Central memory CD4-positive, alpha-beta T cell (primary cell): ENCODE measurements around the gene RMRP.
"Not testable (repeated sequence)": the region's sequence is repeated elsewhere in the genome, so short reads cannot be mapped to it uniquely, and the experiment has no call there.

ENCODE experiments used
- DNase-seq: peaks from one replicate; pipeline ENCODE4 v3.0.0; 2022

The RMRP gene

GRCh38 chr9:35640431-35640830 is 17.4 kb downstream of the RMRP start:
- DNase-seq = not testable (repeated sequence)

GRCh38 chr9:35639631-35640030 is 18.2 kb downstream of the RMRP start:
- DNase-seq = no peak

GRCh38 chr9:35639225-35639624 is 18.6 kb downstream of the RMRP start:
- not testable (repeated sequence) for DNase-seq

GRCh38 chr9:35638751-35639150 is 19.1 kb downstream of the RMRP start:
- not testable (repeated sequence) for DNase-seq

- DNase-seq = not testable (repeated sequence)
Observed at GRCh38 chr9:35637427-35637955, 20.3 kb downstream of the RMRP start.

GRCh38 chr9:35636877-35637246 is 21.0 kb downstream of the RMRP start:
- DNase-seq = not testable (repeated sequence)

GRCh38 chr9:35636135-35636876 is 21.5 kb downstream of the RMRP start:
- DNase-seq = no peak

- DNase-seq = no peak
Observed at GRCh38 chr9:35635730-35636129, 22.1 kb downstream of the RMRP start.

- no peak for DNase-seq
Observed at GRCh38 chr9:35629597-35629996, 28.2 kb downstream of the RMRP start.

GRCh38 chr9:35628389-35628991 is 29.3 kb downstream of the RMRP start:
- DNase-seq = no peak

GRCh38 chr9:35627575-35627974 is 30.2 kb downstream of the RMRP start:
- no peak for DNase-seq

GRCh38 chr9:35619800-35620158 is 38.0 kb downstream of the RMRP start:
- no peak for DNase-seq

GRCh38 chr9:35618854-35619799 is 38.7 kb downstream of the RMRP start:
- peak; percentile 29 for DNase-seq

- DNase-seq = no peak
Observed at GRCh38 chr9:35618325-35618727, 39.5 kb downstream of the RMRP start, which contains the start of gene CD72. Gene CD72 (minus strand): TSS chr9:35618413. CDS start chr9:35618303, 110 bp downstream.

GRCh38 chr9:35617548-35617947 is 40.3 kb downstream of the RMRP start:
- DNase-seq = no peak

GRCh38 chr9:35616681-35617459 is 40.9 kb downstream of the RMRP start:
- DNase-seq = peak; percentile 58

- no peak for DNase-seq
Observed at GRCh38 chr9:35615981-35616680, 41.7 kb downstream of the RMRP start.

- no peak for DNase-seq
Observed at GRCh38 chr9:35612843-35613242, 45.0 kb downstream of the RMRP start.

GRCh38 chr9:35612066-35612465 is 45.8 kb downstream of the RMRP start:
- not testable (repeated sequence) for DNase-seq

- DNase-seq = peak; percentile 31
Observed at GRCh38 chr9:35611230-35611797, 46.5 kb downstream of the RMRP start.

GRCh38 chr9:35609820-35610163 is 48.0 kb downstream of the RMRP start:
- no peak for DNase-seq
